HepG2 (cell line): ENCODE measurements around the gene SECTM1. TPM values are rescaled to one million over a fixed set of nuclear protein-coding genes. Genes with fewer than 3 reads are reported as not detected.

Experiments
- ETV5 ChIP-seq: IDR thresholded peaks from 2 replicates; pipeline ENCODE4 v1.6.1; 2018; ENCODE audit warnings: missing biosample characterization, missing genetic modification reagents, inconsistent platforms, borderline replicate concordance
- KDM5A ChIP-seq: fragments of 200-600 bp; sonication (generic); IDR thresholded peaks from 2 replicates; pipeline ENCODE4 v1.7.0; 2018; ENCODE audit warnings: antibody characterized with exemption, mild to moderate bottlenecking, low read length, borderline replicate concordance
- NR3C1 ChIP-seq: sonication (generic); formaldehyde crosslinking; IDR thresholded peaks from 2 replicates; pipeline ENCODE4 v1.4.0; 2020; ENCODE audit warnings: missing genetic modification reagents
- PATZ1 ChIP-seq: sonication (generic); formaldehyde crosslinking; IDR thresholded peaks from 2 replicates; pipeline ENCODE4 v1.4.0; 2020; ENCODE audit warnings: missing genetic modification reagents
- PRDM15 ChIP-seq: sonication (generic); formaldehyde crosslinking; IDR thresholded peaks from 2 replicates; pipeline ENCODE4 v1.4.0; 2020; ENCODE audit warnings: missing genetic modification reagents
- RFXAP ChIP-seq: sonication (generic); formaldehyde crosslinking; IDR thresholded peaks from 2 replicates; pipeline ENCODE4 v1.4.0; 2020; ENCODE audit warnings: missing genetic modification reagents, borderline replicate concordance
- SMARCE1 ChIP-seq: fragments of 450-650 bp; IDR thresholded peaks from 2 replicates; pipeline ENCODE4 v1.6.1; 2017; ENCODE audit warnings: borderline replicate concordance
- ZBTB8A ChIP-seq: sonication (generic); formaldehyde crosslinking; IDR thresholded peaks from 2 replicates; pipeline ENCODE4 v1.4.0; 2020; ENCODE audit warnings: mild to moderate bottlenecking, low read depth, missing genetic modification reagents, borderline replicate concordance
- ZEB1 ChIP-seq: IDR thresholded peaks from 2 replicates; pipeline ENCODE4 v1.6.1; 2012; ENCODE audit warnings: mild to moderate bottlenecking, low read depth, inconsistent platforms; ENCODE audit not compliant: insufficient replicate concordance
- ZNF318 ChIP-seq: sonication (generic); formaldehyde crosslinking; IDR thresholded peaks from 2 replicates; pipeline ENCODE4 v1.4.0; 2020; ENCODE audit warnings: mild to moderate bottlenecking, missing genetic modification reagents
- ZNF333 ChIP-seq: sonication (generic); formaldehyde crosslinking; IDR thresholded peaks from 2 replicates; pipeline ENCODE4 v1.4.0; 2020; ENCODE audit warnings: mild to moderate bottlenecking, missing genetic modification reagents, borderline replicate concordance
- ZNF367 ChIP-seq: sonication (generic); formaldehyde crosslinking; IDR thresholded peaks from 2 replicates; pipeline ENCODE4 v1.4.0; 2020; ENCODE audit warnings: missing genetic modification reagents, borderline replicate concordance
- ZNF460 ChIP-seq: sonication (generic); formaldehyde crosslinking; IDR thresholded peaks from 2 replicates; pipeline ENCODE4 v1.5.1; 2020; ENCODE audit warnings: missing genetic modification reagents, mild to moderate bottlenecking, borderline replicate concordance
- ZNF558 ChIP-seq: sonication (generic); formaldehyde crosslinking; IDR thresholded peaks from 2 replicates; pipeline ENCODE4 v1.9.0; 2022; ENCODE audit warnings: mild to moderate bottlenecking, missing genetic modification reagents, borderline replicate concordance
- polyA plus RNA-seq, 8 experiments: library from polyadenylated mRNA; depleted of rRNA in 3 of 8; stranded (reverse) in 7 of 8; unstranded in 1 of 8; fragments of >200 nt; fragmentation: Illumina TruSeq in 4 of 8; extraction: Trizol in 4 of 8; gene quantifications; 2 replicates each; pipeline versions ENCODE4 v1.2.1 to v1.2.3, GENCODE V29; 2011 to 2016; ENCODE audit warnings: low read depth in 4 of 8, missing spikeins in 1 of 8, mixed read lengths in 1 of 8; ENCODE audit not compliant: insufficient read depth in 1 of 8
- total RNA-seq, 5 experiments: library from RNA; depleted of rRNA; stranded (reverse); fragments of >200 nt; fragmentation: Illumina TruSeq; extraction: Trizol; gene quantifications; 2 replicates each; pipeline ENCODE4 v1.2.3, GENCODE V29; 2016; ENCODE audit warnings: low read depth in 1 of 5

SECTM1 gene
- total and polyA plus RNA-seq, 2 of the 13 experiments (the other 11 are each of a cell fraction or from before 2014, with no cell fraction given), result 3.5 to 5.3 TPM

- TF ChIP-seq ZNF318 (CRISPR knock-in tag) (0 out of 2 replicates have a peak, but pooled peaks have one; percentile 67), KDM5A (no peak), ZNF367 (CRISPR knock-in tag) (no peak), PATZ1 (peak; percentile 97), ETV5 (CRISPR knock-in tag) (no peak), SMARCE1 (no peak), NR3C1 (no peak), ZBTB8A (CRISPR knock-in tag) (no peak), PRDM15 (CRISPR knock-in tag) (no peak), RFXAP (CRISPR knock-in tag) (no peak), ZNF460 (CRISPR knock-in tag) (no peak), ZNF558 (CRISPR knock-in tag) (no peak), ZNF333 (CRISPR knock-in tag) (no peak), ZEB1 (peak; percentile 49)
Measured at GRCh38 chr17:82320956-82321927, 12.3 kb downstream of the SECTM1 start (continued).
